HL-60 (cell line): ENCODE data around the gene HTD2.

Source experiments
- GABPA ChIP-seq: IDR thresholded peaks from 2 replicates; pipeline ENCODE4 v1.6.1; 2012; ENCODE audit warnings: low read depth
- POLR2AphosphoS5 ChIP-seq: IDR thresholded peaks from 2 replicates; pipeline ENCODE4 v1.6.1; 2012; ENCODE audit warnings: low read depth
- SPI1 ChIP-seq: IDR thresholded peaks from 2 replicates; pipeline ENCODE4 v1.6.1; 2012; ENCODE audit warnings: low read depth, mild to moderate bottlenecking, borderline replicate concordance
- TF ChIP-seq, protein P1 (sequence below): IDR thresholded peaks from one replicate; pipeline ENCODE4 v1.5.1; 2011; ENCODE audit warnings: low read length, control low read depth, inconsistent platforms; ENCODE audit not compliant: insufficient read depth
- TF ChIP-seq, protein P2 (sequence below): IDR thresholded peaks from 2 replicates; pipeline ENCODE4 v1.6.1; 2012; ENCODE audit warnings: low read depth; ENCODE audit not compliant: insufficient replicate concordance

DNA sequence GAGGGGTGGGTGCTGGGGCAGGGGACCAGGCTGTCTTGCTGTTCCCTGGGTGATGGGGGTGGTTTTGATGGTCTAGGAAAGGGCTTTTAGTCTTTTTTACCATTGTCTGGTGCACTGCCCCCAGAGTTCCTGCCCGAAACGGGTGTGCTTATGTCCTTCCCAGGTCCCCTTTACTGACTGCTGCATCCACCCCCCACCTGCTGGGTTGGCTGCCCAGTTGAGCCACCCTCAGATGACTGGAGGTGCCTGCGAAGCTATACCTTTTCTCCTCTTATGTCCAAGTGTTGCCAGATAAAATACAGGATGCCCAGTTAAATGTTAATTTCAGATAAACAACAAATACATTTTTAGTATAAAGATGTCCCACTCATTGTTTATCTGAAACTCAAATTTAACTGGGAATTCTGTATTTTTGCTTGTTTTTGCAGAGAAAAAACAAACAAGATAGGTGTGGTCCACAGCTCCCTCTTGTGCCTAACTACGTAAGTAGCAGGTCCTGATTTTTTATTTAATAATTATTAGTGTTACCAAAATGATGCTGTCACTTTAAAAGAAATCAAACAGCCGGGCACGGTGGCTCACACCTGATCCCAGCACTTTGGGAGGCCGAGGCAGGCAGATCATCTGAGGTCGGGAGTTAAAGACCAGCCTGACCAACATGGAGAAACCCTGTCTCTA lies 6.3 kb upstream of the HTD2 start:
- TF ChIP-seq, protein P1, sequence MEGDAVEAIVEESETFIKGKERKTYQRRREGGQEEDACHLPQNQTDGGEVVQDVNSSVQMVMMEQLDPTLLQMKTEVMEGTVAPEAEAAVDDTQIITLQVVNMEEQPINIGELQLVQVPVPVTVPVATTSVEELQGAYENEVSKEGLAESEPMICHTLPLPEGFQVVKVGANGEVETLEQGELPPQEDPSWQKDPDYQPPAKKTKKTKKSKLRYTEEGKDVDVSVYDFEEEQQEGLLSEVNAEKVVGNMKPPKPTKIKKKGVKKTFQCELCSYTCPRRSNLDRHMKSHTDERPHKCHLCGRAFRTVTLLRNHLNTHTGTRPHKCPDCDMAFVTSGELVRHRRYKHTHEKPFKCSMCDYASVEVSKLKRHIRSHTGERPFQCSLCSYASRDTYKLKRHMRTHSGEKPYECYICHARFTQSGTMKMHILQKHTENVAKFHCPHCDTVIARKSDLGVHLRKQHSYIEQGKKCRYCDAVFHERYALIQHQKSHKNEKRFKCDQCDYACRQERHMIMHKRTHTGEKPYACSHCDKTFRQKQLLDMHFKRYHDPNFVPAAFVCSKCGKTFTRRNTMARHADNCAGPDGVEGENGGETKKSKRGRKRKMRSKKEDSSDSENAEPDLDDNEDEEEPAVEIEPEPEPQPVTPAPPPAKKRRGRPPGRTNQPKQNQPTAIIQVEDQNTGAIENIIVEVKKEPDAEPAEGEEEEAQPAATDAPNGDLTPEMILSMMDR = peak; percentile 16
- TF ChIP-seq, protein P2, sequence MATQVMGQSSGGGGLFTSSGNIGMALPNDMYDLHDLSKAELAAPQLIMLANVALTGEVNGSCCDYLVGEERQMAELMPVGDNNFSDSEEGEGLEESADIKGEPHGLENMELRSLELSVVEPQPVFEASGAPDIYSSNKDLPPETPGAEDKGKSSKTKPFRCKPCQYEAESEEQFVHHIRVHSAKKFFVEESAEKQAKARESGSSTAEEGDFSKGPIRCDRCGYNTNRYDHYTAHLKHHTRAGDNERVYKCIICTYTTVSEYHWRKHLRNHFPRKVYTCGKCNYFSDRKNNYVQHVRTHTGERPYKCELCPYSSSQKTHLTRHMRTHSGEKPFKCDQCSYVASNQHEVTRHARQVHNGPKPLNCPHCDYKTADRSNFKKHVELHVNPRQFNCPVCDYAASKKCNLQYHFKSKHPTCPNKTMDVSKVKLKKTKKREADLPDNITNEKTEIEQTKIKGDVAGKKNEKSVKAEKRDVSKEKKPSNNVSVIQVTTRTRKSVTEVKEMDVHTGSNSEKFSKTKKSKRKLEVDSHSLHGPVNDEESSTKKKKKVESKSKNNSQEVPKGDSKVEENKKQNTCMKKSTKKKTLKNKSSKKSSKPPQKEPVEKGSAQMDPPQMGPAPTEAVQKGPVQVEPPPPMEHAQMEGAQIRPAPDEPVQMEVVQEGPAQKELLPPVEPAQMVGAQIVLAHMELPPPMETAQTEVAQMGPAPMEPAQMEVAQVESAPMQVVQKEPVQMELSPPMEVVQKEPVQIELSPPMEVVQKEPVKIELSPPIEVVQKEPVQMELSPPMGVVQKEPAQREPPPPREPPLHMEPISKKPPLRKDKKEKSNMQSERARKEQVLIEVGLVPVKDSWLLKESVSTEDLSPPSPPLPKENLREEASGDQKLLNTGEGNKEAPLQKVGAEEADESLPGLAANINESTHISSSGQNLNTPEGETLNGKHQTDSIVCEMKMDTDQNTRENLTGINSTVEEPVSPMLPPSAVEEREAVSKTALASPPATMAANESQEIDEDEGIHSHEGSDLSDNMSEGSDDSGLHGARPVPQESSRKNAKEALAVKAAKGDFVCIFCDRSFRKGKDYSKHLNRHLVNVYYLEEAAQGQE = no peak
- TF ChIP-seq GABPA (no peak), POLR2AphosphoS5 (no peak), SPI1 (no peak)
